HEK293T (cell line): ENCODE measurements around the gene SCGB3A1.

Experiments
- BHLHE40 ChIP-seq: fragments of 450-650 bp; IDR thresholded peaks from 2 replicates; pipeline ENCODE4 v1.6.1; 2016; ENCODE audit warnings: mild to moderate bottlenecking, moderate library complexity, borderline replicate concordance
- ELF4 ChIP-seq: fragments of 450-650 bp; IDR thresholded peaks from 2 replicates; pipeline ENCODE4 v1.6.1; 2017; ENCODE audit warnings: antibody characterized with exemption
- FOXK2 ChIP-seq: fragments of 450-650 bp; IDR thresholded peaks from 2 replicates; pipeline ENCODE4 v1.6.1; 2016; ENCODE audit warnings: mild to moderate bottlenecking
- PKNOX1 ChIP-seq: fragments of 450-650 bp; IDR thresholded peaks from 2 replicates; pipeline ENCODE4 v1.6.1; 2016
- SP1 ChIP-seq: fragments of 450-650 bp; IDR thresholded peaks from 2 replicates; pipeline ENCODE4 v1.6.1; 2017
- SUZ12 ChIP-seq: fragments of 450-650 bp; IDR thresholded peaks from 2 replicates; pipeline ENCODE4 v1.6.1; 2016; ENCODE audit warnings: mild to moderate bottlenecking
- TARDBP ChIP-seq: fragments of 450-650 bp; IDR thresholded peaks from 2 replicates; pipeline ENCODE4 v1.6.1; 2016
- ZNF384 ChIP-seq: fragments of 450-650 bp; IDR thresholded peaks from 2 replicates; pipeline ENCODE4 v1.6.1; 2016

DNA sequence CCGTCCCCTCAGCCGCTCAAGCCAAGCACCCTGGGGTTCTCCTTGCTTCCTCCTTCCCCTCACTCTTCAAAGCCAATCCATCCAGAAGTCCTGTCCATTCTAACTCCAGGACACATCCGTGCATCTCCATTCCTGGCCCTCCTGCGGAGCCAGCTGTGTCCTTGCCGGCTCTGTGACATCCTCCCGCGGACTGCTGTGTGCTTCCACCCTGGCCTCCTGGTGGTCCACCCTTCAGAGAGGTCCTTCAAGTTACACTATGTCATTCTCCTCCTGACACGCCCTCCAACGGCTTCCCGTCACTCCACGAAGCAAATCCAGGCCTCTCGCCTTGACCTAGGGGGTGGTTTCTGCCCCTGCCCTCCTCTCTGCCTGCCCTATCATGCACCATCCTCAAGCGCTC, 13.0 kb upstream of the SCGB3A1 start:
- TF ChIP-seq SP1 (no peak), SUZ12 (no peak), BHLHE40 (no peak), ZNF384 (no peak), TARDBP (no peak), FOXK2 (no peak), ELF4 (no peak), PKNOX1 (no peak)
